ENCODE measurements around the gene DCAF11. TPM values are rescaled to one million over a fixed set of nuclear protein-coding genes. Genes with fewer than 3 reads are reported as not detected.

Gene DCAF11
- total and polyA plus RNA-seq, 2 of the 13 experiments (the other 11 are each of a cell fraction or from before 2014, with no cell fraction given): 150 to 257 TPM

DNA sequence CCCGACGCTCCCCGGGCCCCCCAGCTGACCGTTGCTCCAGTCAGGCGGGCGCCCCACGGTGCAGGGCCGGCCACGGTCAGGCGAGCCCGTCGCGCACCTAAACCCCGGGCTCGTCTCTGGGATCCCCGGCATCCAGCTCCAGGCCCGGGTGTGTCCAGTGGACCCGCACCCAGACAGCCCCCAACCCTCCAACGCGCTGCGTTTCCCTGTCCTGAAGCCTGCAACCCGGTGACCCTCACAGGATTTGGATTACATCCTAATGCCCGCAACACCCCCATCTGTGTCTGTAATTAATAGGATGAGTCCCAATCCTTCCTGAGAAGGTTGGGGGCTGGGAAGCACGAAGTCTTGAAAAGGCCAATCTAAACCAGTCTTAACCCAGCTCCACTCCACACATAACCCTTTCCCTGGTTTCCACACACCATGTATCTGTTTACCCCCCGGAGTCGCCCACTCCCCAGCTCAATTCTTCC, 32.8 kb upstream of the DCAF11 start (continued):
- TF ChIP-seq, protein P1, sequence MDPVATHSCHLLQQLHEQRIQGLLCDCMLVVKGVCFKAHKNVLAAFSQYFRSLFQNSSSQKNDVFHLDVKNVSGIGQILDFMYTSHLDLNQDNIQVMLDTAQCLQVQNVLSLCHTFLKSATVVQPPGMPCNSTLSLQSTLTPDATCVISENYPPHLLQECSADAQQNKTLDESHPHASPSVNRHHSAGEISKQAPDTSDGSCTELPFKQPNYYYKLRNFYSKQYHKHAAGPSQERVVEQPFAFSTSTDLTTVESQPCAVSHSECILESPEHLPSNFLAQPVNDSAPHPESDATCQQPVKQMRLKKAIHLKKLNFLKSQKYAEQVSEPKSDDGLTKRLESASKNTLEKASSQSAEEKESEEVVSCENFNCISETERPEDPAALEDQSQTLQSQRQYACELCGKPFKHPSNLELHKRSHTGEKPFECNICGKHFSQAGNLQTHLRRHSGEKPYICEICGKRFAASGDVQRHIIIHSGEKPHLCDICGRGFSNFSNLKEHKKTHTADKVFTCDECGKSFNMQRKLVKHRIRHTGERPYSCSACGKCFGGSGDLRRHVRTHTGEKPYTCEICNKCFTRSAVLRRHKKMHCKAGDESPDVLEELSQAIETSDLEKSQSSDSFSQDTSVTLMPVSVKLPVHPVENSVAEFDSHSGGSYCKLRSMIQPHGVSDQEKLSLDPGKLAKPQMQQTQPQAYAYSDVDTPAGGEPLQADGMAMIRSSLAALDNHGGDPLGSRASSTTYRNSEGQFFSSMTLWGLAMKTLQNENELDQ (CRISPR knock-in tag; IDR thresholded peaks at IDR 0.05; ENCODE audit: borderline replicate concordance): no peak
- no peak for TF ChIP-seq NFE2 (CRISPR knock-in tag; IDR thresholded peaks at IDR 0.05)
- no peak for TF ChIP-seq MIER2 (CRISPR knock-in tag; IDR thresholded peaks at IDR 0.05)
- TF ChIP-seq, protein P2, sequence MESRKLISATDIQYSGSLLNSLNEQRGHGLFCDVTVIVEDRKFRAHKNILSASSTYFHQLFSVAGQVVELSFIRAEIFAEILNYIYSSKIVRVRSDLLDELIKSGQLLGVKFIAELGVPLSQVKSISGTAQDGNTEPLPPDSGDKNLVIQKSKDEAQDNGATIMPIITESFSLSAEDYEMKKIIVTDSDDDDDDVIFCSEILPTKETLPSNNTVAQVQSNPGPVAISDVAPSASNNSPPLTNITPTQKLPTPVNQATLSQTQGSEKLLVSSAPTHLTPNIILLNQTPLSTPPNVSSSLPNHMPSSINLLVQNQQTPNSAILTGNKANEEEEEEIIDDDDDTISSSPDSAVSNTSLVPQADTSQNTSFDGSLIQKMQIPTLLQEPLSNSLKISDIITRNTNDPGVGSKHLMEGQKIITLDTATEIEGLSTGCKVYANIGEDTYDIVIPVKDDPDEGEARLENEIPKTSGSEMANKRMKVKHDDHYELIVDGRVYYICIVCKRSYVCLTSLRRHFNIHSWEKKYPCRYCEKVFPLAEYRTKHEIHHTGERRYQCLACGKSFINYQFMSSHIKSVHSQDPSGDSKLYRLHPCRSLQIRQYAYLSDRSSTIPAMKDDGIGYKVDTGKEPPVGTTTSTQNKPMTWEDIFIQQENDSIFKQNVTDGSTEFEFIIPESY (CRISPR knock-in tag; IDR thresholded peaks at IDR 0.05): no peak
- TF ChIP-seq ZSCAN22 (CRISPR knock-in tag; IDR thresholded peaks at IDR 0.05): no peak
- no peak for TF ChIP-seq NCOA1 (CRISPR knock-in tag; IDR thresholded peaks at IDR 0.05)
- TF ChIP-seq, protein P3, sequence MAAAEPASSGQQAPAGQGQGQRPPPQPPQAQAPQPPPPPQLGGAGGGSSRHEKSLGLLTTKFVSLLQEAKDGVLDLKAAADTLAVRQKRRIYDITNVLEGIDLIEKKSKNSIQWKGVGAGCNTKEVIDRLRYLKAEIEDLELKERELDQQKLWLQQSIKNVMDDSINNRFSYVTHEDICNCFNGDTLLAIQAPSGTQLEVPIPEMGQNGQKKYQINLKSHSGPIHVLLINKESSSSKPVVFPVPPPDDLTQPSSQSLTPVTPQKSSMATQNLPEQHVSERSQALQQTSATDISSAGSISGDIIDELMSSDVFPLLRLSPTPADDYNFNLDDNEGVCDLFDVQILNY (CRISPR knock-in tag; conservative IDR thresholded peaks at IDR 0.05): no peak
- TF ChIP-seq, protein P4, sequence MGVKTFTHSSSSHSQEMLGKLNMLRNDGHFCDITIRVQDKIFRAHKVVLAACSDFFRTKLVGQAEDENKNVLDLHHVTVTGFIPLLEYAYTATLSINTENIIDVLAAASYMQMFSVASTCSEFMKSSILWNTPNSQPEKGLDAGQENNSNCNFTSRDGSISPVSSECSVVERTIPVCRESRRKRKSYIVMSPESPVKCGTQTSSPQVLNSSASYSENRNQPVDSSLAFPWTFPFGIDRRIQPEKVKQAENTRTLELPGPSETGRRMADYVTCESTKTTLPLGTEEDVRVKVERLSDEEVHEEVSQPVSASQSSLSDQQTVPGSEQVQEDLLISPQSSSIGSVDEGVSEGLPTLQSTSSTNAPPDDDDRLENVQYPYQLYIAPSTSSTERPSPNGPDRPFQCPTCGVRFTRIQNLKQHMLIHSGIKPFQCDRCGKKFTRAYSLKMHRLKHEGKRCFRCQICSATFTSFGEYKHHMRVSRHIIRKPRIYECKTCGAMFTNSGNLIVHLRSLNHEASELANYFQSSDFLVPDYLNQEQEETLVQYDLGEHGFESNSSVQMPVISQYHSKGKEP (CRISPR knock-in tag; IDR thresholded peaks at IDR 0.05): no peak
- TF ChIP-seq ZNF607 (CRISPR knock-in tag; IDR thresholded peaks at IDR 0.05; ENCODE audit: borderline replicate concordance): no peak
- no peak for TF ChIP-seq FOXP1 (IDR thresholded peaks at IDR 0.05)
- TF ChIP-seq FOXP1 (CRISPR knock-in tag; IDR thresholded peaks at IDR 0.05): no peak
- TF ChIP-seq ZNF776 (CRISPR knock-in tag; IDR thresholded peaks at IDR 0.05): no peak; the same call in 1 of the 2 replicates
- no peak; the same call in 1 of the 2 replicates for TF ChIP-seq ZNF709 (CRISPR knock-in tag; IDR thresholded peaks at IDR 0.05)
- TF ChIP-seq ARNTL (CRISPR knock-in tag; IDR thresholded peaks at IDR 0.05): 0 out of 2 replicates have a peak, but pooled peaks have one; percentile 8
- no peak for TF ChIP-seq ZNF17 (CRISPR knock-in tag; IDR thresholded peaks at IDR 0.05)
- peak; percentile 41; the same call in 1 of the 2 replicates for TF ChIP-seq NR1H2 (CRISPR knock-in tag; IDR thresholded peaks at IDR 0.05; ENCODE audit: borderline replicate concordance, low read depth)
- TF ChIP-seq, protein P5, sequence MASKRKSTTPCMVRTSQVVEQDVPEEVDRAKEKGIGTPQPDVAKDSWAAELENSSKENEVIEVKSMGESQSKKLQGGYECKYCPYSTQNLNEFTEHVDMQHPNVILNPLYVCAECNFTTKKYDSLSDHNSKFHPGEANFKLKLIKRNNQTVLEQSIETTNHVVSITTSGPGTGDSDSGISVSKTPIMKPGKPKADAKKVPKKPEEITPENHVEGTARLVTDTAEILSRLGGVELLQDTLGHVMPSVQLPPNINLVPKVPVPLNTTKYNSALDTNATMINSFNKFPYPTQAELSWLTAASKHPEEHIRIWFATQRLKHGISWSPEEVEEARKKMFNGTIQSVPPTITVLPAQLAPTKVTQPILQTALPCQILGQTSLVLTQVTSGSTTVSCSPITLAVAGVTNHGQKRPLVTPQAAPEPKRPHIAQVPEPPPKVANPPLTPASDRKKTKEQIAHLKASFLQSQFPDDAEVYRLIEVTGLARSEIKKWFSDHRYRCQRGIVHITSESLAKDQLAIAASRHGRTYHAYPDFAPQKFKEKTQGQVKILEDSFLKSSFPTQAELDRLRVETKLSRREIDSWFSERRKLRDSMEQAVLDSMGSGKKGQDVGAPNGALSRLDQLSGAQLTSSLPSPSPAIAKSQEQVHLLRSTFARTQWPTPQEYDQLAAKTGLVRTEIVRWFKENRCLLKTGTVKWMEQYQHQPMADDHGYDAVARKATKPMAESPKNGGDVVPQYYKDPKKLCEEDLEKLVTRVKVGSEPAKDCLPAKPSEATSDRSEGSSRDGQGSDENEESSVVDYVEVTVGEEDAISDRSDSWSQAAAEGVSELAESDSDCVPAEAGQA (IDR thresholded peaks at IDR 0.05; ENCODE audit: low read depth): no peak
- TF ChIP-seq, protein P5 (CRISPR knock-in tag; IDR thresholded peaks at IDR 0.05; ENCODE audit: borderline replicate concordance): no peak
- TF ChIP-seq ZNF33B (CRISPR knock-in tag; IDR thresholded peaks at IDR 0.05): no peak
